ENCODE data around the gene SLC39A3. TPM values are rescaled to one million over a fixed set of nuclear protein-coding genes. Genes with fewer than 3 reads are reported as not detected.
A peak's percentile ranks its signal among the peaks of the same experiment; 100 is the strongest.
"Not testable (repeated sequence)": the region's sequence is repeated elsewhere in the genome, so short reads cannot be mapped to it uniquely, and the experiment has no call there.

SLC39A3 gene
- total RNA-seq, 1 donor from 2014 or later, result 26.7 TPM

DNA sequence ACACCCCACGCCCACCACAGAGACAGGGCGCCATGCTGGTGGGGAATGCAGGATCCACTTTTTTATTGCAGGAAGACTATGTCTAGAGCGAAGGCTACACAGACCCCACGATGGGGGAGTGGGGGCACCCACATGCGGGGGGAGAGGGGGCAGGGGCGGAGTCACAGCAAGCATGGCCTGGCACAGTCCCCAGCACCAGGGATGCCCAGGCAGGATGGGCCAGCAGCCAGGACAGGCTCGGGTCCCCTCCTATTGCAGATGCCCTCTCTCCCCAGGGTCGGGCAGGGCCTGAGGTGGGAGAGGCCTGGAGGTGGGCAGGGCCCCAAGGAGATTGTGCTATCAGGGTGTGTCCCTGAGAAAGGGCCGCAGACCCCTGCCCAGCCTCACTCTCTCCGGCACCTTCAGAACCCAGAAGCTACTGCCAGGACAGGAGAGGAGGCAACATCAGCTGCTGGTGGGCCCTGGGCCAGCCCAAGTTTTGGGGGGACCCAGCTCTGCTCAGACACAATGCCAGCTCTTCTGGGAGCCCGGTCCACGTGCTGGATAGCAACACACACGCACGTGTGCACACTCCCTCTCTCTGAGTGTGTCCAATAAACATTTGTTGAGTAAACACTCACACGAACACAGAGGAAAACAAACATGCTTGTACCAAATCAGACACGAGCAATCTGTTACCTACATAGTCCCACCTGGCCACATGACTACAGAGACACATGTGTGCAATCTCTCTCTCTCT, 25.1 kb downstream of the SLC39A3 start:
- no peaks in the 10 kb centered on the region for H3K36me3 ChIP-seq
- ATAC-seq (no peak), DNase-seq (no peak)
- no peak overlapping the region for H3K27ac ChIP-seq
- intact Hi-C loops (cut with DNase I), result no loop called here
- H3K4me1 ChIP-seq, result no peaks in the 10 kb centered on the region
- TF ChIP-seq, protein P1, sequence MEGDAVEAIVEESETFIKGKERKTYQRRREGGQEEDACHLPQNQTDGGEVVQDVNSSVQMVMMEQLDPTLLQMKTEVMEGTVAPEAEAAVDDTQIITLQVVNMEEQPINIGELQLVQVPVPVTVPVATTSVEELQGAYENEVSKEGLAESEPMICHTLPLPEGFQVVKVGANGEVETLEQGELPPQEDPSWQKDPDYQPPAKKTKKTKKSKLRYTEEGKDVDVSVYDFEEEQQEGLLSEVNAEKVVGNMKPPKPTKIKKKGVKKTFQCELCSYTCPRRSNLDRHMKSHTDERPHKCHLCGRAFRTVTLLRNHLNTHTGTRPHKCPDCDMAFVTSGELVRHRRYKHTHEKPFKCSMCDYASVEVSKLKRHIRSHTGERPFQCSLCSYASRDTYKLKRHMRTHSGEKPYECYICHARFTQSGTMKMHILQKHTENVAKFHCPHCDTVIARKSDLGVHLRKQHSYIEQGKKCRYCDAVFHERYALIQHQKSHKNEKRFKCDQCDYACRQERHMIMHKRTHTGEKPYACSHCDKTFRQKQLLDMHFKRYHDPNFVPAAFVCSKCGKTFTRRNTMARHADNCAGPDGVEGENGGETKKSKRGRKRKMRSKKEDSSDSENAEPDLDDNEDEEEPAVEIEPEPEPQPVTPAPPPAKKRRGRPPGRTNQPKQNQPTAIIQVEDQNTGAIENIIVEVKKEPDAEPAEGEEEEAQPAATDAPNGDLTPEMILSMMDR (IDR thresholded peaks at IDR 0.05), result no peak
- H3K27me3 ChIP-seq, result peaks cover 1% of the 10 kb centered on the region
- H3K9me3 ChIP-seq, result peaks cover 3% of the 10 kb centered on the region
- H3K4me3 ChIP-seq, result no peak overlapping the region

GRCh38 chr19:2714102-2714501, 25.7 kb downstream of the SLC39A3 start:
- H3K27me3 ChIP-seq; ATAC-seq; H3K9me3 ChIP-seq; H3K36me3 ChIP-seq; H3K27ac ChIP-seq; DNase-seq; intact Hi-C loops (cut with DNase I); H3K4me1 ChIP-seq; H3K4me3 ChIP-seq: not testable (repeated sequence)

GRCh38 chr19:2713170-2713569, 26.6 kb downstream of the SLC39A3 start:
- ATAC-seq; intact Hi-C loops (cut with DNase I); DNase-seq; H3K27me3 ChIP-seq; H3K36me3 ChIP-seq; H3K9me3 ChIP-seq; H3K27ac ChIP-seq; H3K4me1 ChIP-seq; H3K4me3 ChIP-seq: not testable (repeated sequence)

DNA sequence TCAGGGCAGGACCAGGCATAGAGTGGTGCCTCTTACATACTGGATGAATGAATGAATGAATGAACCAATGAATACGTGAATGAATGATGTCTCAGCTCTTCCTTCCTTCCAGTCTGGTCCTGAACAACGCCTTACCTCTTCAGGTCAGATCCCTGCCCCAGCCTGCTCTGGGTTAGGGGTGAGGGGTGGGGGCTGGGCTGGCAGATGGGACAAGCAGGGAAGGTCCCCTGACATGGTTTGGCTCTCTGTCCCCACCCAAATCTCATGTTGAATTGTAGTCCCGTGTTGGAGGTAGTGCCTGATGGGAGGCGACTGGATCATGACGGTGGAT, 28.0 kb downstream of the SLC39A3 start:
- no peak overlapping the region for H3K4me3 ChIP-seq
- H3K4me1 ChIP-seq, result no peaks in the 10 kb centered on the region
- peaks cover 3% of the 10 kb centered on the region for H3K9me3 ChIP-seq
- H3K27ac ChIP-seq, result no peak overlapping the region
- no peaks in the 10 kb centered on the region for H3K36me3 ChIP-seq
- intact Hi-C loops (cut with DNase I), result no loop called here
- TF ChIP-seq, protein P1 (IDR thresholded peaks at IDR 0.05), result no peak
- no peak for DNase-seq
- H3K27me3 ChIP-seq, result no peaks in the 10 kb centered on the region
- ATAC-seq, result no peak

- Histone ChIP-seq H3K27ac (no peak overlapping the region), H3K4me1 (no peaks in the 10 kb centered on the region), H3K4me3 (no peak overlapping the region), H3K36me3 (no peaks in the 10 kb centered on the region), H3K27me3 (no peaks in the 10 kb centered on the region), H3K9me3 (peaks cover 3% of the 10 kb centered on the region)
- peak; percentile 68 for ATAC-seq
- intact Hi-C loops (cut with DNase I), result no loop called here
- DNase-seq, result no peak
- TF ChIP-seq, protein P1 (IDR thresholded peaks at IDR 0.05), result no peak
These were observed 28.5 kb downstream of the SLC39A3 start for GRCh38 chr19:2711172-2711874.

DNA sequence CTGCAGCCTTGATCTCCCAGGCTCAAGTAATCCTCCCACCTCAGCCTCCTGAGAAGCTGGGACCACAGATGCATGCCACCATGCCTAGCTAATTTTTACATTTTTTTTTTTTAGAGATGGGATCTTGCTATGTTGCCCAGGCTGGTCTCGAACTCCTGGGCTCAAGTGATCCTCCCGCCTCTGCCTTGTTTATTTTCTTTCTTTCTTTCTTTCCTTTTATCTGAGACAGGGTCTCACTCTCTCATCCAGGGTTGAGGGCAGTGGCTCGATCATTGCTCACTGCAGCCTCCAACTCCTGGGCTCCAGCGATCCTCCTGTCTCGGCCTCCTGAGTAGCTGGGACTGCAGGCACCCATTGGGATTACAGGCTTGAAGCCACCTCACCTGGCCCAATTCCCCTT, 33.6 kb downstream of the SLC39A3 start:
- no peak overlapping the region for H3K27ac ChIP-seq
- ATAC-seq (no peak), DNase-seq (no peak)
- no peaks in the 10 kb centered on the region for H3K36me3 ChIP-seq
- no peak overlapping the region for H3K4me3 ChIP-seq
- no peaks in the 10 kb centered on the region for H3K9me3 ChIP-seq
- H3K4me1 ChIP-seq, result no peaks in the 10 kb centered on the region
- TF ChIP-seq, protein P1 (IDR thresholded peaks at IDR 0.05), result no peak
- intact Hi-C loops (cut with DNase I), result no loop called here
- peaks cover 7% of the 10 kb centered on the region for H3K27me3 ChIP-seq

All from upper lobe of right lung (tissue), 1 donor.